Stimulated activated CD4-positive, alpha-beta T cell treated with anti-CD3 and anti-CD28 coated beads, Interleukin-12 subunit alpha, Interleukin-12 subunit beta, amount 100 ng/mL, for 48 hours (primary cell): ENCODE results near the gene MORC1.
A peak's percentile ranks its signal among the peaks of the same experiment; 100 is the strongest.
"Not testable (repeated sequence)": the region's sequence is repeated elsewhere in the genome, so short reads cannot be mapped to it uniquely, and the experiment has no call there.

Experiments used
- DNase-seq, 3 donors: peaks; one replicate each; pipeline ENCODE4 v3.0.0-alpha.2; 2020; ENCODE audit warnings: low read depth in 2 of 3, low spot score in 1 of 3

Gene MORC1

GRCh38 chr3:109112946-109113760, 4.8 kb downstream of the MORC1 start:
- no peak for DNase-seq

GRCh38 chr3:109109574-109109973, 8.4 kb downstream of the MORC1 start:
- DNase-seq, result no peak

GRCh38 chr3:109098079-109098644, 19.8 kb downstream of the MORC1 start:
- no peak for DNase-seq

GRCh38 chr3:109095166-109095565, 22.8 kb downstream of the MORC1 start:
- DNase-seq, result no peak

GRCh38 chr3:109093561-109093960, 24.4 kb downstream of the MORC1 start:
- DNase-seq, result no peak

- DNase-seq, result no peak
Measured at GRCh38 chr3:109091846-109092245, 26.1 kb downstream of the MORC1 start.

- no peak for DNase-seq
Measured at GRCh38 chr3:109089265-109089664, 28.7 kb downstream of the MORC1 start.

GRCh38 chr3:109081746-109082510, 36.0 kb downstream of the MORC1 start:
- DNase-seq, result peak in 2 of 3 donors; percentile 4 to 14

GRCh38 chr3:109080090-109080489, 37.8 kb downstream of the MORC1 start:
- DNase-seq, result not testable (repeated sequence)

- no peak for DNase-seq
Measured at GRCh38 chr3:109073116-109073515, 44.8 kb downstream of the MORC1 start.

- DNase-seq, result no peak
Measured at GRCh38 chr3:109072194-109072593, 45.7 kb downstream of the MORC1 start.

- no peak for DNase-seq
Measured at GRCh38 chr3:109071350-109072142, 46.4 kb downstream of the MORC1 start.

GRCh38 chr3:109070211-109070610, 47.7 kb downstream of the MORC1 start:
- DNase-seq, result no peak

- no peak for DNase-seq
Measured at GRCh38 chr3:109066864-109067263, 51.1 kb downstream of the MORC1 start.

GRCh38 chr3:109059264-109059663, 58.7 kb downstream of the MORC1 start:
- no peak for DNase-seq

GRCh38 chr3:109057616-109058015, 60.3 kb downstream of the MORC1 start:
- DNase-seq, result no peak

- DNase-seq, result no peak
Measured at GRCh38 chr3:109057056-109057455, 60.9 kb downstream of the MORC1 start.

- DNase-seq, result peak in 1 of 3 donors; percentile 24
Measured at GRCh38 chr3:109050591-109051167, 67.3 kb downstream of the MORC1 start.

GRCh38 chr3:109047366-109047765, 70.6 kb downstream of the MORC1 start:
- no peak for DNase-seq

- DNase-seq, result no peak
Measured at GRCh38 chr3:109045271-109046040, 72.5 kb downstream of the MORC1 start.
